ENCODE results near the gene TMEM131. TPM values are rescaled to one million over a fixed set of nuclear protein-coding genes. Genes with fewer than 3 reads are reported as not detected.

Gene TMEM131
- total RNA-seq, 1 experiment from 2014 or later: 21.9 TPM

GRCh38 chr2:97969081-97970067, 26.4 kb downstream of the TMEM131 start:
- no peak overlapping the region for H3K4me3 Mint-ChIP-seq
- no peak for ATAC-seq
- no peak for TF ChIP-seq E2F4 (CRISPR knock-in tag; IDR thresholded peaks at IDR 0.05; ENCODE audit: borderline replicate concordance, low read depth)
- TF ChIP-seq ESRRA (CRISPR knock-in tag; IDR thresholded peaks at IDR 0.05; ENCODE audit: borderline replicate concordance): no peak
- TF ChIP-seq, protein P1, sequence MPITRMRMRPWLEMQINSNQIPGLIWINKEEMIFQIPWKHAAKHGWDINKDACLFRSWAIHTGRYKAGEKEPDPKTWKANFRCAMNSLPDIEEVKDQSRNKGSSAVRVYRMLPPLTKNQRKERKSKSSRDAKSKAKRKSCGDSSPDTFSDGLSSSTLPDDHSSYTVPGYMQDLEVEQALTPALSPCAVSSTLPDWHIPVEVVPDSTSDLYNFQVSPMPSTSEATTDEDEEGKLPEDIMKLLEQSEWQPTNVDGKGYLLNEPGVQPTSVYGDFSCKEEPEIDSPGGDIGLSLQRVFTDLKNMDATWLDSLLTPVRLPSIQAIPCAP (CRISPR knock-in tag; IDR thresholded peaks at IDR 0.05): no peak
- TF ChIP-seq ZNF281 (CRISPR knock-in tag; IDR thresholded peaks at IDR 0.05): no peak
- TF ChIP-seq NFE2L1 (CRISPR knock-in tag; IDR thresholded peaks at IDR 0.05): no peak
- TF ChIP-seq, protein P2, sequence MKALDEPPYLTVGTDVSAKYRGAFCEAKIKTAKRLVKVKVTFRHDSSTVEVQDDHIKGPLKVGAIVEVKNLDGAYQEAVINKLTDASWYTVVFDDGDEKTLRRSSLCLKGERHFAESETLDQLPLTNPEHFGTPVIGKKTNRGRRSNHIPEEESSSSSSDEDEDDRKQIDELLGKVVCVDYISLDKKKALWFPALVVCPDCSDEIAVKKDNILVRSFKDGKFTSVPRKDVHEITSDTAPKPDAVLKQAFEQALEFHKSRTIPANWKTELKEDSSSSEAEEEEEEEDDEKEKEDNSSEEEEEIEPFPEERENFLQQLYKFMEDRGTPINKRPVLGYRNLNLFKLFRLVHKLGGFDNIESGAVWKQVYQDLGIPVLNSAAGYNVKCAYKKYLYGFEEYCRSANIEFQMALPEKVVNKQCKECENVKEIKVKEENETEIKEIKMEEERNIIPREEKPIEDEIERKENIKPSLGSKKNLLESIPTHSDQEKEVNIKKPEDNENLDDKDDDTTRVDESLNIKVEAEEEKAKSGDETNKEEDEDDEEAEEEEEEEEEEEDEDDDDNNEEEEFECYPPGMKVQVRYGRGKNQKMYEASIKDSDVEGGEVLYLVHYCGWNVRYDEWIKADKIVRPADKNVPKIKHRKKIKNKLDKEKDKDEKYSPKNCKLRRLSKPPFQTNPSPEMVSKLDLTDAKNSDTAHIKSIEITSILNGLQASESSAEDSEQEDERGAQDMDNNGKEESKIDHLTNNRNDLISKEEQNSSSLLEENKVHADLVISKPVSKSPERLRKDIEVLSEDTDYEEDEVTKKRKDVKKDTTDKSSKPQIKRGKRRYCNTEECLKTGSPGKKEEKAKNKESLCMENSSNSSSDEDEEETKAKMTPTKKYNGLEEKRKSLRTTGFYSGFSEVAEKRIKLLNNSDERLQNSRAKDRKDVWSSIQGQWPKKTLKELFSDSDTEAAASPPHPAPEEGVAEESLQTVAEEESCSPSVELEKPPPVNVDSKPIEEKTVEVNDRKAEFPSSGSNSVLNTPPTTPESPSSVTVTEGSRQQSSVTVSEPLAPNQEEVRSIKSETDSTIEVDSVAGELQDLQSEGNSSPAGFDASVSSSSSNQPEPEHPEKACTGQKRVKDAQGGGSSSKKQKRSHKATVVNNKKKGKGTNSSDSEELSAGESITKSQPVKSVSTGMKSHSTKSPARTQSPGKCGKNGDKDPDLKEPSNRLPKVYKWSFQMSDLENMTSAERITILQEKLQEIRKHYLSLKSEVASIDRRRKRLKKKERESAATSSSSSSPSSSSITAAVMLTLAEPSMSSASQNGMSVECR (CRISPR knock-in tag; IDR thresholded peaks at IDR 0.05; ENCODE audit: borderline replicate concordance): no peak
- no peak for TF ChIP-seq ZMAT4 (CRISPR knock-in tag; IDR thresholded peaks at IDR 0.05)
- H3K27me3 Mint-ChIP-seq (ENCODE audit: low read depth): no peaks in the 10 kb centered on the region
- H3K4me1 Mint-ChIP-seq: peaks cover 33% of the 10 kb centered on the region
- H3K27ac Mint-ChIP-seq: no peak overlapping the region
- H3K36me3 Mint-ChIP-seq: peaks cover 15% of the 10 kb centered on the region
- ChIA-PET POLR2A (no interaction called here), CTCF (no interaction called here)
- no peak for DNase-seq (ENCODE audit: low spot score)
- H3K9me3 Mint-ChIP-seq: peaks cover 16% of the 10 kb centered on the region

GRCh38 chr2:97967931-97968627, 27.7 kb downstream of the TMEM131 start:
- peaks cover 2% of the 10 kb centered on the region for H3K36me3 Mint-ChIP-seq
- CTCF ChIA-PET: no interaction called here
- POLR2A ChIA-PET: no interaction called here
- TF ChIP-seq CTCF (IDR thresholded peaks at IDR 0.05) (no peak), ZNF671 (CRISPR knock-in tag; IDR thresholded peaks at IDR 0.05) (no peak), GRHL2 (CRISPR knock-in tag; IDR thresholded peaks at IDR 0.05; ENCODE audit: insufficient replicate concordance, severe bottlenecking) (no peak), TEAD1 (CRISPR knock-in tag; IDR thresholded peaks at IDR 0.05) (no peak), ZNF512 (CRISPR knock-in tag; IDR thresholded peaks at IDR 0.05; ENCODE audit: borderline replicate concordance) (no peak), OVOL2 (CRISPR knock-in tag; IDR thresholded peaks at IDR 0.05; ENCODE audit: borderline replicate concordance) (no peak)
- TF ChIP-seq, protein P3, sequence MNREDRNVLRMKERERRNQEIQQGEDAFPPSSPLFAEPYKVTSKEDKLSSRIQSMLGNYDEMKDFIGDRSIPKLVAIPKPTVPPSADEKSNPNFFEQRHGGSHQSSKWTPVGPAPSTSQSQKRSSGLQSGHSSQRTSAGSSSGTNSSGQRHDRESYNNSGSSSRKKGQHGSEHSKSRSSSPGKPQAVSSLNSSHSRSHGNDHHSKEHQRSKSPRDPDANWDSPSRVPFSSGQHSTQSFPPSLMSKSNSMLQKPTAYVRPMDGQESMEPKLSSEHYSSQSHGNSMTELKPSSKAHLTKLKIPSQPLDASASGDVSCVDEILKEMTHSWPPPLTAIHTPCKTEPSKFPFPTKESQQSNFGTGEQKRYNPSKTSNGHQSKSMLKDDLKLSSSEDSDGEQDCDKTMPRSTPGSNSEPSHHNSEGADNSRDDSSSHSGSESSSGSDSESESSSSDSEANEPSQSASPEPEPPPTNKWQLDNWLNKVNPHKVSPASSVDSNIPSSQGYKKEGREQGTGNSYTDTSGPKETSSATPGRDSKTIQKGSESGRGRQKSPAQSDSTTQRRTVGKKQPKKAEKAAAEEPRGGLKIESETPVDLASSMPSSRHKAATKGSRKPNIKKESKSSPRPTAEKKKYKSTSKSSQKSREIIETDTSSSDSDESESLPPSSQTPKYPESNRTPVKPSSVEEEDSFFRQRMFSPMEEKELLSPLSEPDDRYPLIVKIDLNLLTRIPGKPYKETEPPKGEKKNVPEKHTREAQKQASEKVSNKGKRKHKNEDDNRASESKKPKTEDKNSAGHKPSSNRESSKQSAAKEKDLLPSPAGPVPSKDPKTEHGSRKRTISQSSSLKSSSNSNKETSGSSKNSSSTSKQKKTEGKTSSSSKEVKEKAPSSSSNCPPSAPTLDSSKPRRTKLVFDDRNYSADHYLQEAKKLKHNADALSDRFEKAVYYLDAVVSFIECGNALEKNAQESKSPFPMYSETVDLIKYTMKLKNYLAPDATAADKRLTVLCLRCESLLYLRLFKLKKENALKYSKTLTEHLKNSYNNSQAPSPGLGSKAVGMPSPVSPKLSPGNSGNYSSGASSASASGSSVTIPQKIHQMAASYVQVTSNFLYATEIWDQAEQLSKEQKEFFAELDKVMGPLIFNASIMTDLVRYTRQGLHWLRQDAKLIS (CRISPR knock-in tag; IDR thresholded peaks at IDR 0.05; ENCODE audit: borderline replicate concordance): no peak

More at GRCh38 chr2:97967931-97968627, 27.7 kb downstream of the TMEM131 start:
- Mint-ChIP-seq H3K9me3 (peaks cover 3% of the 10 kb centered on the region), H3K27ac (no peak overlapping the region), H3K4me1 (peaks cover 33% of the 10 kb centered on the region), H3K4me3 (no peak overlapping the region), H3K27me3 (ENCODE audit: low read depth) (no peaks in the 10 kb centered on the region)
- ATAC-seq (no peak), DNase-seq (ENCODE audit: low spot score) (no peak)

All from WTC11 (cell line).